Activated CD8-positive, alpha-beta memory T cell treated with anti-CD3 and anti-CD28 coated beads for 4 hours (primary cell): ENCODE results near the gene P3H3.
A peak's percentile ranks its signal among the peaks of the same experiment; 100 is the strongest.

ENCODE experiments used
- DNase-seq, 2 donors: peaks; one replicate each; pipeline ENCODE4 v3.0.0-alpha.2; 2020; ENCODE audit warnings: low read depth in 2 of 2

The P3H3 gene

DNA sequence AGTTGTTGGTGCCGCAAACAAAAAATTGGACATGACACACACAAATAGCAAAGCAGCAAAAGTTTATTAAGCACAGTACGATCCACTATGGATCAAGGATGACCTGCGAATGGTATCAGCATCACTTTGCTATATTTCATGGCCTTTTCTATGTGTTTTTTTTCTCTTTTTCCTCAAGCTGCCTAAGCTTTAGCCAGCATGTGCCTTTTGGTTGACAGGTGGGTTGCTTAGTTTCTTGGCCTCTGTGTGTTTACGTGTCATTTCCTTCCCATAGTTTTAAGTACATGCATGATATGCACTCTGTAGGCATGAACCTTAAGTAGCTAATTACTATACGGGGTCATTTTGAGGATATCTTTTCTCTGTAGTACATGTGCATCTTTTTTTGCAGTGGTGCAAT is 29.1 kb upstream of the P3H3 start:
- no peak for DNase-seq

- no peak for DNase-seq
These were observed 21.0 kb upstream of the P3H3 start for GRCh38 chr12:6807170-6807569.

DNA sequence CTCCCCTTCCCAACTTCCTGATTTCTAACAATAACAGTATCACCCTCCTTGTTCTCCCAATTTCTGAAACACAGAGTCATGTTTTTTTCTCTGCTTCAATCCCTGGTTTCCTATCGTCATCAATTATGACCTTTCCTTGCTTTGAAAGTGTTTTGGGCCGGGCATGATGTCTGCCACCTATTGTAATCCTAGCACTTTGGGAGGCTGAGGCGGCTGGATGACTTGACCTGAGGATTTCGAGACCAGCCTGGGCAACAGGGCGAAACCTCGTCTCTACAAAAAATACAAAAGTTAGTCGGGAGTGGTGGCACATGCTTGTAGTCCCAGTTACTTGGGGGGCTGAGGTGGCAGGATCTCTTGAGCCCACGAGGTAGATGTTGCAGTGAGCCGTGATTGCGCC is 19.2 kb upstream of the P3H3 start:
- no peak for DNase-seq

DNA sequence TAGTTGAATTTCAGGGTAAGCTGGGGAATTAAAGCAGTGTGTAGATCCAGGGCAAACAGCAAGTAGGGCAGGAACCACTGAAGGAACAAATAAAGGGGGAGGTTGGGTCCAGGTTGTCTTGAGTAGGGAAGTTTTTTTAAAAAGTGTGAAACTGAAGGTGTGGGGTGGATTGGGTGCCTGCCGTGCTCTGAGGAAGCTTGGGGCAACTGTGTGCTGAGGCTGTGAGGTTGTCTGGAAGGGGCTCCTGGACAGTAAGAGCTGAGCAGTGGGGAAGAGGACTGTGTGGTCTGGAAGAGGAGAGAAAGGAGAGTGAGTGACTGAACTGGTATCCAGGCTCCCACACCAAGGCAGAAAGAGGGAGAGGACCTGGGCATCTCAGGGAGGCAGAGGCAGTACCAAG is 17.4 kb upstream of the P3H3 start:
- DNase-seq: no peak

GRCh38 chr12:6813363-6813762 is 14.8 kb upstream of the P3H3 start:
- DNase-seq: no peak

- DNase-seq: no peak
These were observed 11.6 kb upstream of the P3H3 start for GRCh38 chr12:6816598-6816997.

DNA sequence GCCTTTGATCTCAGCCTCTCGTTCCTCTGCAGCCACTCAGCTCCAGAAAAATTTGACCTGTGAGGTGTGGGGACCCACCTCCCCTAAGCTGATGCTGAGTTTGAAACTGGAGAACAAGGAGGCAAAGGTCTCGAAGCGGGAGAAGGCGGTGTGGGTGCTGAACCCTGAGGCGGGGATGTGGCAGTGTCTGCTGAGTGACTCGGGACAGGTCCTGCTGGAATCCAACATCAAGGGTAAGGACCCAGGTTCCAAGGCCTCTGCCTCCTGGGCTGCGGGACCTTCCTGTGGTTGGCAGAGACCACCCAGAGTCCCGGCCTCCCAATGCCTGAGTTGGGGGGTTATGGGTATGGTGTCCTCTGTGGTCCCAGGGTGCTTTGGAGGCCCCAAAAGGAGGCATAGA is 11.1 kb upstream of the P3H3 start:
- DNase-seq: no peak

GRCh38 chr12:6817662-6818157 is 10.5 kb upstream of the P3H3 start:
- DNase-seq: no peak

- DNase-seq: no peak
These were observed 10.0 kb upstream of the P3H3 start for GRCh38 chr12:6818222-6818621.

- no peak for DNase-seq
These were observed 9.6 kb upstream of the P3H3 start for GRCh38 chr12:6818645-6819044.

GRCh38 chr12:6819106-6820030 is 8.8 kb upstream of the P3H3 start:
- DNase-seq: no peak

DNA sequence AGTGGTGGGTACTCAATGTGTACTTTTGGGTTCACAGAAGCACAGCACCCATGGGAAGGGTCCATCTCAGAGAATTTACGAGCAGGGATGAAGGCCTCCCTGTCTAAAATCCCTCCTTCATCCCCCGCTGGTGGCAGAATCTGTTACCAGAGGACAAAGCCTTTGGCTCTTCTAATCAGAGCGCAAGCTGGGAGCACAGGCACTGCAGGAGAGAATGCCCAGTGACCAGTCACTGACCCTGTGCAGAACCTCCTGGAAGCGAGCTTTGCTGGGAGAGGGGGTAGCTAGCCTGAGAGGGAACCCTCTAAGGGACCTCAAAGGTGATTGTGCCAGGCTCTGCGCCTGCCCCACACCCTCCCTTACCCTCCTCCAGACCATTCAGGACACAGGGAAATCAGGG is 8.0 kb upstream of the P3H3 start:
- DNase-seq: no peak

GRCh38 chr12:6821591-6822425 is 6.4 kb upstream of the P3H3 start, which contains the start of gene GPR162:
Gene GPR162, plus strand, starts transcription at chr12:6821821. Its CDS starts 2,078 bp downstream, at chr12:6823899.
- no peak for DNase-seq

DNA sequence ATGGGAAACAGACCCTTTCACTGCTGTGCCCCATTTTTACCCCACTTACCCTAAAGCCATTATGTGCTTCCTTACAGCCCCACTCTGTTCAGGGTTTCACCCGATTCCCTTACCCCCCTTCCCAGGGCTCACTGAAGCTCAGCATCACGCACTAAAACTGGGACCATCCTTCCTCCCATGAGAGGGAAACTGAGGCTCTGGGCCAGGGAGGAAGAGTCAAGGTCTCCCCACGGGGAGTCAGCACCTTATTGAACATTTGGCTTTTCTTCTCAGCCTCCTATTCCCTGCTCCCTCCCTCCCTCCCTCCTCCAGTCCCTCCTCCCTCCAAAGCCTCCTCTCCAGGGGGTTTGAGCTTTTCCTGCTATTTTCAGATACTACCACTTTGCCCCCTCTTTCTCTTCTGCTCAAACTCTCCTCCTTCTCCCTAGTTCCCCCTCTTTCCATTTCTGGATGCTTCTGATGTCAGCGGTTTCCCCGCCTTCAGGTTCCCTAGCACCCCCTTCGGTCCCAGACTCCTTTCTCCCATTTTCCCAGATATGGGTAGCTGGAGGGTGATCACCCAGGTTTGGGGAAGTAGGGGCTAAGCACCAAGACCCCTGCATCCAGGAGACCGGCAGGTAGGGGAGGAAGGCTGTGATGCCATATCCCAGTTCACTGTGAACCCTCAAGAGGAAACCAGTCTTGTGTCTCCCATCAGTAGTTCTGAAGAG is 5.6 kb upstream of the P3H3 start:
- DNase-seq: no peak

GRCh38 chr12:6823182-6824084 is 4.8 kb upstream of the P3H3 start:
- no peak for DNase-seq

DNA sequence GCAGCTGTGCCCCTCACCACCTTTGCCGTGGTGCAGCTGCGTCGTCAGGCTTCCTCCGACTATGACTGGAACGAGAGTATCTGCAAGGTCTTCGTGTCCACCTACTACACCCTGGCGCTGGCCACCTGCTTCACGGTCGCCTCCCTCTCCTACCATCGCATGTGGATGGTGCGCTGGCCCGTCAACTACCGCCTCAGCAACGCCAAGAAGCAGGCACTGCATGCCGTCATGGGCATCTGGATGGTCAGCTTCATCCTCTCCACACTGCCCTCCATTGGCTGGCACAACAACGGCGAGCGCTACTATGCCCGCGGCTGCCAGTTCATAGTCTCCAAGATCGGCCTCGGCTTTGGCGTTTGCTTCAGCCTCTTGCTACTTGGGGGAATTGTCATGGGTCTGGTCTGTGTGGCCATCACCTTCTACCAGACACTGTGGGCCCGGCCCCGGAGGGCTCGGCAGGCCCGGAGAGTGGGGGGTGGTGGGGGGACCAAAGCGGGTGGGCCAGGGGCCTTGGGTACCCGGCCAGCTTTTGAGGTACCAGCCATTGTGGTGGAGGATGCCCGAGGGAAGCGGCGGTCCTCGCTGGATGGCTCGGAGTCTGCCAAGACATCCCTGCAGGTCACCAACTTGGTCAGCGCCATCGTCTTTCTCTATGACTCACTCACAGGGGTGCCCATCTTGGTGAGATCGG is 4.0 kb upstream of the P3H3 start:
- DNase-seq: no peak

GRCh38 chr12:6824901-6825381 is 3.3 kb upstream of the P3H3 start:
- no peak for DNase-seq

DNA sequence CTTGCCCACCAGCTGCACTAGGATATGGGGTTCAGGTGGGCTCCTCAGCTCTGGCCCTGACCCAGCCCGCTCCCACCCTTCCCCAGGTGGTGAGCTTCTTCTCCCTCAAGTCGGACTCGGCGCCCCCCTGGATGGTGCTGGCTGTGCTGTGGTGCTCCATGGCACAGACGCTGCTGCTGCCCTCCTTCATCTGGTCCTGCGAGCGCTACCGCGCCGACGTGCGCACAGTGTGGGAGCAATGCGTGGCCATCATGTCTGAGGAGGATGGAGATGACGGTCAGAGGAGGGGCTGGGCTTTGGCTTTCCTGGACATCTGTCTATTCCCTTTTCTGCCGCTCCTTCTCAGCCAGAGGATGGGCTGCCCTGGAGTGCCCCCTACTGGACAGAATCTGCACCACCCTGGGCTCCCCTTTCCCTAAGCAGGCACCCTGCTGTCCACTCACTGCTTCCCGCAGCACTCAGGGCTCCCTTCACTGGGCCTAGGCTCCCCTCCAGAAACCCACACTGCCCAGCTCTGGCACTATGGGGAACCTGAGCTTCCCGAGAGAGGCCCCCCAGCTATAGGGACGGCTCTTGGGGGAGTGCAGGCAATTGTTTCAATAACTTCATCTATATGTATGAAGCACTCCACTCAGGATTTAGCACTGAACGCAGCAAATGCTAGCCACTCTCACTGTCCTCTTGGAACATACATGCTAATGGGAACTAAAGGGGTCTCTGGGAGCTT is 2.6 kb upstream of the P3H3 start:
- peak; percentile 29 to 60 for DNase-seq

GRCh38 chr12:6826125-6826733 is 2.0 kb upstream of the P3H3 start:
- DNase-seq: no peak
